ENCODE results near the gene DNER.

The DNER gene

GRCh38 chr2:229429589-229429988, 284.8 kb downstream of the DNER start:
- DNase-seq = no peak

GRCh38 chr2:229426464-229426863, 287.9 kb downstream of the DNER start:
- no peak for DNase-seq

DNA sequence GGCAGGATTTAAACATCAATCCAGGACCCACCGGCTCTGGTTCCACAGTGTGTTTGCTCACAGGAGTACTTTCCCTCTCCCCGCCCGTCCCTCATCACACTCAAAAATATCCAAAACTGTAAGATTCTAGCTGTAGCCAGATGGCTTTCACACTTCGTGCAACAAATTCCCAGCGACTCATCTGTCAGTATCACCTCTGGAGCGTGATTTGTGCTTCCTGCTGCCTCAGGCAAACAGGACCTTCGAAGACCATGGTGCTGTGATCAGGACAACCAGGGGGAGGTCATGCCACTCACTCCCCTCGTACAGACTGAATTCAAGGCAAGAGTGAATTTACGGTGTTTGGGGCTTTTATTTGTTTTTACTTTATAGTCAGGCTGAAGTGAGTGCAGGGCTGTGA, 288.8 kb downstream of the DNER start:
- DNase-seq = no peak

DNA sequence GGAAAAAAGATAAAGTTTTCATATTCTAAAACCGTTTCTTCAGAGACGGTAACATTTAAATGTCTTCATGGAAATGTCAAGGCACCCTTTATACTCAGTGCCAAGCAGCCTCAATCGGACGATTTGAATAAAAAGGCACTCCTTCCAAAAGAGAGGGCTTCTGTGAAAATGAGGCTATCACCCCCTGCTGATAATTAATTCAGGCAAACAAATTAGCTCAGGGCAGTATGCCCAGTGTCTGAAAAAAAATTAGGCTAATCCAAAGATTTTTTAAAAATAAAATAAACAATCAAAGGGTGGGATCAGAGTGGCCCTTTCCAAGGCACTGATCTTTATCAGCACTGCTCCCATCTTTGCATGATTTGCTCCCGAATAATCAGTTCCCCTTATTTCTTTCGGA, 292.3 kb downstream of the DNER start:
- DNase-seq = no peak

GRCh38 chr2:229419158-229419557, 295.2 kb downstream of the DNER start:
- no peak for DNase-seq

- DNase-seq = no peak
Measured at GRCh38 chr2:229417916-229418315, 296.4 kb downstream of the DNER start.

GRCh38 chr2:229417176-229417575, 297.2 kb downstream of the DNER start:
- no peak for DNase-seq

DNA sequence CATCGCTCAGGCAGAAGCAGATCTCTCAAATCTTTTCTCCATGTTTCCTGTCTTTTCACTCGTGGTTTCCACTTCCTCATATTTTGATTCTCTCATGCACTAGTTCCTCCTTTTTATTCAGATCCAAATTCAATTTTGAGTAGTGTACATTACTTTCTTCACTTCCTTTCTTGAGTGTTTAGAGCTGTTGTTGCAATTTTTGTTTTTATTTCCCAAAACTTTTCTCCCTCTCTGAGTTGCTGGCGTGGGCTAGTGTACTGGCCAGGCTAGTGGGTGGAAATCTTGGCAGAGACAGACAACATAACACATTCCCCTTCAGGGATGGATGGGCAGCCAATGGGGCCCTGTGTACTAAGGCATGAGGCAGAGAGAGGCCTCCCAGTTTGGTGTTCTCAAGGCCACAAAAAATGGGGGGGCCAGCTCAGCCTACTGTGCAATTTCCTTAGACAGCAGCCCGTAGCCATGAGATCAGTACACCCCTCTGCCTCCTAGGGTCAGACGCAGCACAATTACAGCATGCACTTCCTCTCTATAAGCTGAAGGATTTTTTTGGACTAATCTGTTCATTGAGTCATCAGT, 298.1 kb downstream of the DNER start:
- no peak for DNase-seq

- no peak for DNase-seq
Measured at GRCh38 chr2:229414631-229415030, 299.7 kb downstream of the DNER start.

- no peak for DNase-seq
Measured at GRCh38 chr2:229412686-229413085, 301.7 kb downstream of the DNER start.

DNA sequence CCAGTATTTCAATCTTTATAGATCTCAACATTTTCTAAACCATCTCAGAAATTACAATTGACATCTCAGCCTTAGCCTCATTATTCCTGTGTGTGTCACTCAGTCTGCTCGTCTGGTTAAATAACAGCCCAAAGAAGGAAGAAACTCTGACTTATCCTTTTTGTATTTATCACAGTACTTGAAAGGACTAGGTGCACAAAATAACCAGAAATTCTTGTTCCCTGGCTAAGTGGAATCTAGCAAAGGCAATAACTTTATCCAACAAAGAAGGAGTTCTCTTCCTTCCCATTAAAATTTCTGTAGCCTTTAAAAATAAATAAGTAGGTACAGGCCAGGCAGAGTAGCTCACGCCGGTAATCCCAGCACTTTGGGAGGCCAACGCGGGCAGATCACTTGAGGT, 303.4 kb downstream of the DNER start:
- no peak for DNase-seq

DNA sequence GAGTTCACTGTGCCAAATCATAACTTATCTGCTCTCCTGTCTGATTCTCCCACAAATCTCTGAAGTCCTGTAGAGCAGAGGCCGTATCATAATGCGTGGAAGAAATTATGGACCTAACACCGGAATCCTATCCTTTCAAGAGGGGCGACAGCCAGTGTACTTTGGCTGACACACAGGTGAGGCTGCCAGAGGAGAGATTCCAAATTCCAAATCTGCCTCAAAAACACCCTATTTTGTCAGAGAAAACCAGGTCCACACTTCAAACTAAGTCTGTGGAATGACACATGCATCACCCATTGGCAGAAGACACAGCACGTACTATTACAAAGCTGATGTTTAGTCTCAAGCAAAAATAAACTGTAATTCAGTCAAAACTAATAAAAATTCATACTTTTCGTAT, 304.1 kb downstream of the DNER start:
- no peak for DNase-seq

- no peak for DNase-seq
Measured at GRCh38 chr2:229409751-229410181, 304.6 kb downstream of the DNER start.

DNA sequence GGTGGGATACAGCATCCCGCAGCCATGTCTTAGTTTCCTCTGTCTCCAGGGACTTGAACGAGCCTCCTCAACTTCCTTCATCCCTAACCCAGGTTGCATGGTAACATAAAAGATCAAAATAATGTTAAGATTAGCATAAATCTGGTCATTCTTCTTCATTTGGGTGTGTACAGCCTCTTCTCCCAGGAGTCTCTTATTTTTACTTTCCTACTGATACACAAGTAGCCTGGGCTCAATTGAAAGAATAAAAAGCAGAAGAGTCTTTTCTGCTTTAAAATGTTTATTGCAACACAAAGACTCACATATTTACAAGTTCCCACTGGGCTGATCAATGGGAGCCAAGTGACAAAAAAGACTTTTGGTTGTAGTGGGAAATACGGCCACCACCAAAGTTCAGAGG, 305.4 kb downstream of the DNER start:
- no peak for DNase-seq

GRCh38 chr2:229408356-229408755, 306.0 kb downstream of the DNER start:
- no peak for DNase-seq

GRCh38 chr2:229407170-229407569, 307.2 kb downstream of the DNER start:
- DNase-seq = no peak

DNA sequence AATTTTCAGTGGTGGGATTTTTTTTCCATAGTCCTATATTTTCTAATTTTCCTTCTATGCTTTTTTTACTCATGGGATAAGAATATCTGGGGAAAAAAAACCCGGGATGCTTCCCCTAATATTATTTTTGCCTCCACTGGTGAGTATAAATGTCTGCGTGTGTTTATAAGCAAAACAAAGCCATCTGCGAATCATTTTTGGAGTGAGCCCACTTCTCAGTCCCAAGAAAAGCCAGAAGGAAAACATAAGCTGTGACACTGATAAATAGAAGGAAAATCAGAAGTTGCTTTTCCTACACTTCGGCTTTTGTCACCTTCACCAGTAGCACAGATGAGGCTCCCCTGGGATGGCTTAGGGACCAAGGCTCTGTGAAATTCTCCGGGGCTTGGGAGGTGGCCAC, 308.6 kb downstream of the DNER start:
- DNase-seq = no peak

- DNase-seq = no peak
Measured at GRCh38 chr2:229403296-229403695, 311.1 kb downstream of the DNER start.

- DNase-seq = no peak
Measured at GRCh38 chr2:229401171-229401865, 313.0 kb downstream of the DNER start.

- no peak for DNase-seq
Measured at GRCh38 chr2:229393926-229394325, 320.4 kb downstream of the DNER start.

- no peak for DNase-seq
Measured at GRCh38 chr2:229392196-229392595, 322.2 kb downstream of the DNER start.

DNA sequence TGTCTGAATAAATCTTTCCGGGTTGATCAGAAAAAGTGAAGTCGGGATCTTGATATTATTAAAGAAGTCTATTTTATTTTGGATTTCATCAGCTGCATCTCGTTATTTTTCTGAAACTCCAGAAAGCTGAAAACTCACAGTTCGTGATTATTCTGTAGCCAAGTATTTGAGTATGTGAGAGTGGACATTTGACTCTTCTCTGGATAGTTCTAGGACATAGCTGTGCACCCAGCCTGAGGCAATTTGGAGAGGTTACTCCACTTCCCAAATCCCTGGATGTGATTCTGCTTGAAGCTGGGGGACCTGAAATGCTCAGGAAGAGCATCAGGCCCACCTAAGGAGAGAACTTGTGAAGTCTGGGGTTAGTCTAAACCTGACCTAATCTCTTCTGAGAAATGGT, 325.6 kb downstream of the DNER start:
- no peak for DNase-seq

DNA sequence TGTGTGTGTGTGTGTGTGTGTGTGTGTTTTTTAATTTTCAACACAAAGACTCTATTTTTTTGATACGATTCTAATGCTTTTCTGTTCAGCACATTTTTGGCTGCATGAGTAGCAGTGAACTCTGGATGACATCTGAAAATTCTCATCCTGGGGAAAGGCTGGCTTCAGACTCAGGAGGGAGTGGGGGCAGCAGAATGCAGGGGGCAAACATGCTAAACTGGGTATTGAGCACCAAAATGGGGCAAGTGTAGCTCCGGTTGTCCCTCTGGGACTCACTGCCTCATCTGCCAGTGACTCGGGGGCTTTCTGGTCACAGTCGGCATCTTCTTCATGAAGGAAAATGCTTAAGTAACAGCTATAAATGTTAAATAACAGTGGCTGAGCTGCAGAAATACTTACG, 326.5 kb downstream of the DNER start:
- no peak for DNase-seq

DNA sequence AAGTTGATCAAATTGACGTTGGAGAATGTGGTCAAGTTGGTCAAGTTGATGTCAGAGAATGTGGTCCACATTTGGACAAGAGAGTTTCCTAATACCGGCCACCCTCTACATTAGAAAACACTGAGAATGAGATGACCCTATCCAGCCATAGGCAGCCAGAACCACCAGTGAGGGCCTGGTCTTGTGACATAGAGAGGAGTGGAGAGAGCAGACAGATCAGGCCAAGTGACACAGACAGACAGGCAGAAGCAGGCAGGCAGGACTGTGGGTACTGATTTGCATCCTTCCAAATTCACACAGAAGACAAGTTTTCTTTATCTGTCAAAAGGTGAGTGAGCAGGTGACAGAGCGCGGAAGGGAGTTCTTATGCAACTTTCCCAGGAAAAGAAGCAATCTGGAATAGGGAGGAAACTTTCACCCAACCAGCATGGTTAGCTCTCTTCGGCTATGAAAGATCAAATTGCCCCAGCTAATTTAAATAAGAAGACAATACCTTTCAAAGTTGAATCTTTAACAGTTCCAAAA, 334.2 kb downstream of the DNER start:
- no peak for DNase-seq

- DNase-seq = no peak
Measured at GRCh38 chr2:229378386-229378785, 336.0 kb downstream of the DNER start.

Measured in activated effector memory CD4-positive, alpha-beta T cell treated with Interleukin-2 at 50 U/mL for 16 hours (primary cell).